Liver (tissue), 3 donors: Measurements from ENCODE around the gene DVL1.

ENCODE experiments used
- GABPA ChIP-seq, 2 donors: IDR thresholded peaks in 1 of 2; conservative IDR thresholded peaks in 1 of 2; 2 replicates each; pipeline ENCODE4 v1.6.1; 2016; ENCODE audit warnings: antibody characterized with exemption in 2 of 2, mild to moderate bottlenecking in 1 of 2, moderate library complexity in 1 of 2
- HNF4G ChIP-seq: IDR thresholded peaks from 2 replicates; pipeline ENCODE4 v1.6.1; 2016; ENCODE audit warnings: antibody characterized with exemption
- JUND ChIP-seq, 2 donors: IDR thresholded peaks; 2 replicates each; pipeline ENCODE4 v1.6.1; 2016; ENCODE audit warnings: antibody characterized with exemption in 2 of 2
- SP1 ChIP-seq: IDR thresholded peaks from 2 replicates; pipeline ENCODE4 v1.6.1; 2018; ENCODE audit warnings: antibody characterized with exemption, mild to moderate bottlenecking
- TF ChIP-seq, protein P1 (sequence below): fragments of 150-350 bp; IDR thresholded peaks from 2 replicates; pipeline ENCODE4 v1.5.1; 2017; ENCODE audit warnings: improper control_type of control experiment, low read depth, low read length; ENCODE audit not compliant: missing input control
- TF ChIP-seq, protein P2 (sequence below): IDR thresholded peaks from 2 replicates; pipeline ENCODE4 v1.6.1; 2016; ENCODE audit warnings: antibody characterized with exemption
- TF ChIP-seq, protein P3 (sequence below): IDR thresholded peaks from 2 replicates; pipeline ENCODE4 v1.6.1; 2016; ENCODE audit warnings: antibody characterized with exemption, mild to moderate bottlenecking
- donor health status: healthy.
- donor health status: healthy.

DNA sequence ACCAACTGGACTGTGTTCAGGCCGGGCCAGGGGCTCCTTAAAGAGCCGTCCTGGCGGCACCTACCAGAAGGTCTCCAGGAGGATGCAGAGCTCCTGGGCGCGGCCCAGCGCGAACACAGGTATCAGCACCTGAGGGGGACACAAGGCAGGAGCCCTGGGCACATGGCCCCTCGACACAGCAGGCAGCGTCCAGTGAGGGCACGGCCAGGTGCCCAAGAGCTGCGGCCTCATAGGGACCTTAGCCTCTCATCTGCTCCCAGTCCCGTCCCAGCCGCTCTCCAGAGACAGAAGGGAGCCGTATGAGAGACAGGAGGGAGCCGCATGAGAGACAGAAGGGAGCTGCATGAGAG, 35.0 kb downstream of the DVL1 start:
- TF ChIP-seq, protein P1, sequence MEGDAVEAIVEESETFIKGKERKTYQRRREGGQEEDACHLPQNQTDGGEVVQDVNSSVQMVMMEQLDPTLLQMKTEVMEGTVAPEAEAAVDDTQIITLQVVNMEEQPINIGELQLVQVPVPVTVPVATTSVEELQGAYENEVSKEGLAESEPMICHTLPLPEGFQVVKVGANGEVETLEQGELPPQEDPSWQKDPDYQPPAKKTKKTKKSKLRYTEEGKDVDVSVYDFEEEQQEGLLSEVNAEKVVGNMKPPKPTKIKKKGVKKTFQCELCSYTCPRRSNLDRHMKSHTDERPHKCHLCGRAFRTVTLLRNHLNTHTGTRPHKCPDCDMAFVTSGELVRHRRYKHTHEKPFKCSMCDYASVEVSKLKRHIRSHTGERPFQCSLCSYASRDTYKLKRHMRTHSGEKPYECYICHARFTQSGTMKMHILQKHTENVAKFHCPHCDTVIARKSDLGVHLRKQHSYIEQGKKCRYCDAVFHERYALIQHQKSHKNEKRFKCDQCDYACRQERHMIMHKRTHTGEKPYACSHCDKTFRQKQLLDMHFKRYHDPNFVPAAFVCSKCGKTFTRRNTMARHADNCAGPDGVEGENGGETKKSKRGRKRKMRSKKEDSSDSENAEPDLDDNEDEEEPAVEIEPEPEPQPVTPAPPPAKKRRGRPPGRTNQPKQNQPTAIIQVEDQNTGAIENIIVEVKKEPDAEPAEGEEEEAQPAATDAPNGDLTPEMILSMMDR: no peak
- TF ChIP-seq GABPA (IDR thresholded peaks at IDR 0.05 in 1 of 2, conservative IDR thresholded peaks at IDR 0.05 in 1 of 2) (no peak), HNF4G (no peak), SP1 (no peak), JUND (IDR thresholded peaks at IDR 0.05) (no peak)
- TF ChIP-seq, protein P2, sequence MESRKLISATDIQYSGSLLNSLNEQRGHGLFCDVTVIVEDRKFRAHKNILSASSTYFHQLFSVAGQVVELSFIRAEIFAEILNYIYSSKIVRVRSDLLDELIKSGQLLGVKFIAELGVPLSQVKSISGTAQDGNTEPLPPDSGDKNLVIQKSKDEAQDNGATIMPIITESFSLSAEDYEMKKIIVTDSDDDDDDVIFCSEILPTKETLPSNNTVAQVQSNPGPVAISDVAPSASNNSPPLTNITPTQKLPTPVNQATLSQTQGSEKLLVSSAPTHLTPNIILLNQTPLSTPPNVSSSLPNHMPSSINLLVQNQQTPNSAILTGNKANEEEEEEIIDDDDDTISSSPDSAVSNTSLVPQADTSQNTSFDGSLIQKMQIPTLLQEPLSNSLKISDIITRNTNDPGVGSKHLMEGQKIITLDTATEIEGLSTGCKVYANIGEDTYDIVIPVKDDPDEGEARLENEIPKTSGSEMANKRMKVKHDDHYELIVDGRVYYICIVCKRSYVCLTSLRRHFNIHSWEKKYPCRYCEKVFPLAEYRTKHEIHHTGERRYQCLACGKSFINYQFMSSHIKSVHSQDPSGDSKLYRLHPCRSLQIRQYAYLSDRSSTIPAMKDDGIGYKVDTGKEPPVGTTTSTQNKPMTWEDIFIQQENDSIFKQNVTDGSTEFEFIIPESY: no peak
- TF ChIP-seq, protein P3, sequence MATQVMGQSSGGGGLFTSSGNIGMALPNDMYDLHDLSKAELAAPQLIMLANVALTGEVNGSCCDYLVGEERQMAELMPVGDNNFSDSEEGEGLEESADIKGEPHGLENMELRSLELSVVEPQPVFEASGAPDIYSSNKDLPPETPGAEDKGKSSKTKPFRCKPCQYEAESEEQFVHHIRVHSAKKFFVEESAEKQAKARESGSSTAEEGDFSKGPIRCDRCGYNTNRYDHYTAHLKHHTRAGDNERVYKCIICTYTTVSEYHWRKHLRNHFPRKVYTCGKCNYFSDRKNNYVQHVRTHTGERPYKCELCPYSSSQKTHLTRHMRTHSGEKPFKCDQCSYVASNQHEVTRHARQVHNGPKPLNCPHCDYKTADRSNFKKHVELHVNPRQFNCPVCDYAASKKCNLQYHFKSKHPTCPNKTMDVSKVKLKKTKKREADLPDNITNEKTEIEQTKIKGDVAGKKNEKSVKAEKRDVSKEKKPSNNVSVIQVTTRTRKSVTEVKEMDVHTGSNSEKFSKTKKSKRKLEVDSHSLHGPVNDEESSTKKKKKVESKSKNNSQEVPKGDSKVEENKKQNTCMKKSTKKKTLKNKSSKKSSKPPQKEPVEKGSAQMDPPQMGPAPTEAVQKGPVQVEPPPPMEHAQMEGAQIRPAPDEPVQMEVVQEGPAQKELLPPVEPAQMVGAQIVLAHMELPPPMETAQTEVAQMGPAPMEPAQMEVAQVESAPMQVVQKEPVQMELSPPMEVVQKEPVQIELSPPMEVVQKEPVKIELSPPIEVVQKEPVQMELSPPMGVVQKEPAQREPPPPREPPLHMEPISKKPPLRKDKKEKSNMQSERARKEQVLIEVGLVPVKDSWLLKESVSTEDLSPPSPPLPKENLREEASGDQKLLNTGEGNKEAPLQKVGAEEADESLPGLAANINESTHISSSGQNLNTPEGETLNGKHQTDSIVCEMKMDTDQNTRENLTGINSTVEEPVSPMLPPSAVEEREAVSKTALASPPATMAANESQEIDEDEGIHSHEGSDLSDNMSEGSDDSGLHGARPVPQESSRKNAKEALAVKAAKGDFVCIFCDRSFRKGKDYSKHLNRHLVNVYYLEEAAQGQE: no peak
